ENCODE data around the gene RCBTB1. TPM values are rescaled to one million over a fixed set of nuclear protein-coding genes. Genes with fewer than 3 reads are reported as not detected.

Gene RCBTB1
- total RNA-seq, 1 donor = 26.4 TPM

- H3K9me3 ChIP-seq (ENCODE audit: low read depth, low read length) = no peaks in the 10 kb centered on the region
- no peaks in the 10 kb centered on the region for H3K36me3 ChIP-seq (ENCODE audit: insufficient read depth, low read length)
- no peak for TF ChIP-seq CTCF (IDR thresholded peaks at IDR 0.05; ENCODE audit: extremely low read depth, low read depth, low read length)
- H3K4me2 ChIP-seq (ENCODE audit: insufficient read depth, low read length) = no peak overlapping the region
- H3K4me3 ChIP-seq (ENCODE audit: insufficient read depth, low read length) = no peak overlapping the region
- no peaks in the 10 kb centered on the region for H3K79me2 ChIP-seq (ENCODE audit: insufficient read depth, low read length)
- H3K27ac ChIP-seq (ENCODE audit: low read depth, low read length) = no peak overlapping the region
- H3K4me1 ChIP-seq (ENCODE audit: insufficient read depth, low read length) = no peaks in the 10 kb centered on the region
- H4K20me1 ChIP-seq (ENCODE audit: insufficient read depth, low read length) = no peaks in the 10 kb centered on the region
- H2AFZ ChIP-seq (ENCODE audit: low read length) = no peak overlapping the region
- no peak for DNase-seq (ENCODE audit: insufficient read length, low spot score, missing footprints)
- H3K27me3 ChIP-seq (ENCODE audit: insufficient read depth, low read length) = no peaks in the 10 kb centered on the region
These were observed 44.6 kb upstream of the RCBTB1 start for GRCh38 chr13:49629947-49630346.

- no peak for TF ChIP-seq CTCF (IDR thresholded peaks at IDR 0.05; ENCODE audit: extremely low read depth, low read depth, low read length)
- H3K27ac ChIP-seq (ENCODE audit: low read depth, low read length) = no peak overlapping the region
- H3K4me2 ChIP-seq (ENCODE audit: insufficient read depth, low read length) = no peak overlapping the region
- no peaks in the 10 kb centered on the region for H3K4me1 ChIP-seq (ENCODE audit: insufficient read depth, low read length)
- no peaks in the 10 kb centered on the region for H3K27me3 ChIP-seq (ENCODE audit: insufficient read depth, low read length)
- H4K20me1 ChIP-seq (ENCODE audit: insufficient read depth, low read length) = no peaks in the 10 kb centered on the region
- H3K9me3 ChIP-seq (ENCODE audit: low read depth, low read length) = no peaks in the 10 kb centered on the region
- H2AFZ ChIP-seq (ENCODE audit: low read length) = no peak overlapping the region
- no peak overlapping the region for H3K4me3 ChIP-seq (ENCODE audit: insufficient read depth, low read length)
- H3K36me3 ChIP-seq (ENCODE audit: insufficient read depth, low read length) = no peaks in the 10 kb centered on the region
- DNase-seq (ENCODE audit: insufficient read length, low spot score, missing footprints) = no peak
- H3K79me2 ChIP-seq (ENCODE audit: insufficient read depth, low read length) = no peaks in the 10 kb centered on the region
These were observed 44.0 kb upstream of the RCBTB1 start for GRCh38 chr13:49629196-49629938.

GRCh38 chr13:49627831-49628652 is 42.7 kb upstream of the RCBTB1 start, which contains the start of gene ARL11:
TSS of gene ARL11 (plus strand) at chr13:49628507. CDS start at chr13:49630448, 1,941 bp downstream.
- no peak for DNase-seq (ENCODE audit: insufficient read length, low spot score, missing footprints)
- TF ChIP-seq CTCF (IDR thresholded peaks at IDR 0.05; ENCODE audit: extremely low read depth, low read depth, low read length) = no peak
- Histone ChIP-seq H3K4me1 (ENCODE audit: insufficient read depth, low read length) (no peaks in the 10 kb centered on the region), H3K27ac (ENCODE audit: low read depth, low read length) (no peak within 1 kb of the TSS), H3K4me2 (ENCODE audit: insufficient read depth, low read length) (no peak within 1 kb of the TSS), H4K20me1 (ENCODE audit: insufficient read depth, low read length) (no peaks in the 10 kb centered on the region), H3K4me3 (ENCODE audit: insufficient read depth, low read length) (no peak within 1 kb of the TSS), H3K9me3 (ENCODE audit: low read depth, low read length) (no peaks in the 10 kb centered on the region), H3K79me2 (ENCODE audit: insufficient read depth, low read length) (no peaks in the 10 kb centered on the region), H2AFZ (ENCODE audit: low read length) (peak within 1 kb of the TSS; percentile 42), H3K27me3 (ENCODE audit: insufficient read depth, low read length) (no peaks in the 10 kb centered on the region), H3K36me3 (ENCODE audit: insufficient read depth, low read length) (no peaks in the 10 kb centered on the region)

All from osteoblast (primary cell).